ENCODE data around the gene MED27. TPM values are rescaled to one million over a fixed set of nuclear protein-coding genes. Genes with fewer than 3 reads are reported as not detected.

MED27 gene
- total and polyA plus RNA-seq, 8 donors, result 0.87 to 21.9 (median 12.7) TPM

DNA sequence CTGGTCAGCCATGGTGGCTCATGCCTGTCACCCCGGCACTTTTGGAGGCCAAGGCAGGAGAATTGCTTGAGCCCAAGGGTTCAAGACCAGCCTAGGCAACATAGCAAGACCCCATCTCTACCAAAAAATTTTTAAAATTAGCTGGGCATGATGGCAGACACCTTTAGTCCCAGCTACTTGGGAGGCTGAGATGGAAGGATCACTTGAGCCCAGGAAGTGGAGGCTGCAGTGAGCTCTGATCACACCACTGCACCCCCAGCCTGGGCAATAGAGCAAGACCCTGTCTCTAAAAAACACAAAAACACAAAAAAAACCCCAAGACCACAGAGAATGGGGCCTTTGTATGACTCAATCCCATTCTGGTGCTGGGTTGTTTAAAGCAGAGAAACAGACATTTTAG lies 44.0 kb downstream of the MED27 start:
- Histone ChIP-seq H3K27me3 (no peaks in the 10 kb centered on the region), H3K9me3 (no peaks in the 10 kb centered on the region), H3K36me3 (no peaks in the 10 kb centered on the region), H3K4me1 (peaks cover 0 to 7% (median 0%) of the 10 kb centered on the region in 4 donors), H3K4me3 (no peak overlapping the region), H3K27ac (no peak overlapping the region)
- WGBS, 5 donors, result 95 to 100% (median 100%) methylated on average over 1 of the region's 1 CpG
- intact Hi-C loops (cut with DNase I; ENCODE audit: low total_unique reads), result no loop called here
- no peak for TF ChIP-seq POLR2AphosphoS5 (IDR thresholded peaks at IDR 0.05)
- TF ChIP-seq POLR2A (IDR thresholded peaks at IDR 0.05), result no peak
- no peak for TF ChIP-seq CTCF (IDR thresholded peaks at IDR 0.05)
- no peak for TF ChIP-seq EP300 (IDR thresholded peaks at IDR 0.05)
- no peak for DNase-seq

DNA sequence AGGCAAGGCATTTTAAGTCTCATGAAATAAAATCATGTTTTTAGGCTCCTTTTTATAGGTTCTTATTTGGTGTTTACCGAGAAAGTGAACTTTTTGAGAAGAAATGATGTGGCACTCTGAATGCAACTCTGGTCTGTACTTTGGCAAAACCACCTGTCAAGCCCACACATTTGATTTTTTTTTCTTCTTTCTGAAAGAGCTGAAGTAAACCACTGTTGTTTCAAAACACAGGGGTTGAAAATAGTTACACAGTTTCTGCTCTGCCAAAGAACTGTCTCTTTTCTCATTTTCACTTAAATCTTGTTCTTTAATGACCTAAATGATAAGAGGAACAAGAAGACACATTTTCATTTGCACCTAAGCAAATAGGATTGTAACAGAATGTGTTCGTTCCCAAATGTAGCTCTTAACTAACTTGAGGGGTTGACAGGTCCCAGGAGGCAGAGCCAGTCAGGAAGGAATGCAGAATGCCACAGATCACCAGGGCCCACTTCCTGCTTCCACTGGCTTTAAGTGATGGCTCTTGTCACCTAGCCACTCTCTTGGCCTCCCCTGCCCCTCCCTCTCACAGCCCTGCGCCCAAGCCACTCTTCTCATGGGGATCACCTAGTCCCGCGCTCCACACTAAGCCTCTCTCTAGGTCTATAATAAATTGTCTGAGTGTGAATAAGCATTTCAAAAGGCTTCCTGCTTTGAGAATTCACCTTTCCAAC lies 47.3 kb downstream of the MED27 start:
- peaks cover 0 to 11% (median 5%) of the 10 kb centered on the region in 4 donors for H3K4me1 ChIP-seq
- no peak overlapping the region for H3K4me3 ChIP-seq
- H3K27me3 ChIP-seq, result no peaks in the 10 kb centered on the region
- WGBS, 5 donors, result 72 to 91% (median 86%) methylated on average over 5 of the region's 5 CpGs
- TF ChIP-seq CTCF (IDR thresholded peaks at IDR 0.05) (no peak), POLR2A (IDR thresholded peaks at IDR 0.05) (no peak), POLR2AphosphoS5 (IDR thresholded peaks at IDR 0.05) (no peak), EP300 (IDR thresholded peaks at IDR 0.05) (no peak)
- H3K36me3 ChIP-seq, result no peaks in the 10 kb centered on the region
- H3K9me3 ChIP-seq, result no peaks in the 10 kb centered on the region
- no peak for DNase-seq
- intact Hi-C loops (cut with DNase I; ENCODE audit: low total_unique reads), result no loop called here
- H3K27ac ChIP-seq, result no peak overlapping the region

DNA sequence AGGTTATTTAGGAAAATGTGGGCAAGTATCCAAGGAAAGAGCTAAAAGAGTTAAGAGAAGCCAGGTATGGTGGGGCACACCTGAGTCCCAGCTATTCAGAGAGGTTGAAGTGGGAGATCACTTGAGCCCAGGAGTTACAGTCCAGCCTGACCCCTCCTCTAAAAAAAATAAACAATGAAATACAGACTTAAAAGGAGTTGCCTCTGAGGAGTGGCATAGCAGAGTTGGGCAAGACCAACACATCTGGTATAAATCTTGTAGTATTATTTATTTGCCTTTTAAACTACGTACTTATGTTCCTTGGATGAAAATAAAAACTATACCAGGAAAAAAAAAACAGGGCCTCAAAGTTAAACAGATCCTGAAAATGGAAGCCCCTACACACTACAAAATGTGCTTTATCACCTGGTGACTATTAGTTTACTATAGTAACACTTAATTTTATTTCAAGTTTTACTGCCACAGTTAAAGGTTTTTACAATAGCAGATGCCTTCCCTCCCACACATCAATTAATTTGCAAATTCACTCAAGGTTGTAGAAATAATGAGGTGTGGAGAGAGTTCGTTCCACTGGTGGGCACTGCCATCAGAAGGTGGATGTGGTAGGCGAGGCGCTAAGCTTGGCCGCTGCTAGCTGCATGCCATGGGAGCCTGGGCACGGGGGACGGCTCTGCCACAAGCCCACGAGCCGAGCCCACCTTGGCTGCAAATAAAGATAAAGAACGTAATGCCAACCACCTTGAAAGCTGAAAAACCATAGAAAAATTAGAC lies 48.0 kb downstream of the MED27 start:
- Histone ChIP-seq H3K4me3 (no peak overlapping the region), H3K27me3 (no peaks in the 10 kb centered on the region), H3K9me3 (no peaks in the 10 kb centered on the region), H3K36me3 (no peaks in the 10 kb centered on the region), H3K4me1 (peaks cover 0 to 15% (median 9%) of the 10 kb centered on the region in 4 donors), H3K27ac (no peak overlapping the region)
- intact Hi-C loops (cut with DNase I; ENCODE audit: low total_unique reads), result no loop called here
- TF ChIP-seq POLR2AphosphoS5 (IDR thresholded peaks at IDR 0.05) (no peak), EP300 (IDR thresholded peaks at IDR 0.05) (no peak), POLR2A (IDR thresholded peaks at IDR 0.05) (no peak), CTCF (IDR thresholded peaks at IDR 0.05) (no peak)
- no peak for DNase-seq
- 90 to 96% (median 91%) methylated on average over 10 of the region's 10 CpGs for WGBS, 5 donors

- intact Hi-C loops (cut with DNase I; ENCODE audit: low total_unique reads), result no loop called here
These were observed 48.9 kb downstream of the MED27 start for GRCh38 chr9:132030626-132031325.

More at GRCh38 chr9:132030626-132031325, 48.9 kb downstream of the MED27 start:
- Histone ChIP-seq H3K4me1 (peaks cover 0 to 15% (median 9%) of the 10 kb centered on the region in 4 donors), H3K9me3 (no peaks in the 10 kb centered on the region), H3K27me3 (no peaks in the 10 kb centered on the region), H3K4me3 (no peak overlapping the region), H3K27ac (no peak overlapping the region), H3K36me3 (no peaks in the 10 kb centered on the region)
- TF ChIP-seq POLR2A (IDR thresholded peaks at IDR 0.05) (no peak), POLR2AphosphoS5 (IDR thresholded peaks at IDR 0.05) (no peak), EP300 (IDR thresholded peaks at IDR 0.05) (no peak), CTCF (IDR thresholded peaks at IDR 0.05) (no peak)
- DNase-seq, result no peak
- WGBS, 5 donors, result 68 to 86% (median 77%) methylated on average over 3 of the region's 3 CpGs
